Activated naive CD8-positive, alpha-beta T cell treated with anti-CD3 and anti-CD28 coated beads, Interleukin-2, amount 10 ng/mL, durations not matched to agents 7 days and 5 days (primary cell): Measurements from ENCODE around the gene L3MBTL4. TPM values are rescaled to one million over a fixed set of nuclear protein-coding genes. Genes with fewer than 3 reads are reported as not detected.
A peak's percentile ranks its signal among the peaks of the same experiment; 100 is the strongest.

Source experiments
- ATAC-seq: fragments of 150-1000 bp; cut with Tn5 transposase; one replicate; pipeline ENCODE4 v1.10.0; 2021; ENCODE audit warnings: low read depth, moderate library complexity
- POLR2A ChIA-PET: fragments of 350-600 bp; sonication (Branson Sonifier 250); formaldehyde crosslinking; loops from one replicate; lab custom pipeline; 2021; ENCODE audit warnings: antibody characterized with exemption; lab: Charles Lee
- DNase-seq: peaks from one replicate; pipeline ENCODE4 v3.0.0; 2021
- H3K27ac Mint-ChIP-seq: one replicate; pipeline ENCODE4 v1.8.0; 2022; ENCODE audit warnings: mild to moderate bottlenecking, mixed read lengths
- H3K27me3 Mint-ChIP-seq: one replicate; pipeline ENCODE4 v1.8.0; 2022; ENCODE audit warnings: mild to moderate bottlenecking, moderate library complexity, mixed read lengths
- H3K36me3 Mint-ChIP-seq: one replicate; pipeline ENCODE4 v1.8.0; 2021; ENCODE audit warnings: mild to moderate bottlenecking, mixed read lengths
- H3K4me1 Mint-ChIP-seq: one replicate; pipeline ENCODE4 v1.8.0; 2021; ENCODE audit warnings: mixed read lengths
- H3K4me3 Mint-ChIP-seq: one replicate; pipeline ENCODE4 v1.8.0; 2022; ENCODE audit warnings: mild to moderate bottlenecking, moderate library complexity, mixed read lengths
- H3K9me3 Mint-ChIP-seq: one replicate; pipeline ENCODE4 v1.8.0; 2021; ENCODE audit warnings: mixed read lengths
- total RNA-seq, 2 experiments: library from RNA; stranded (reverse); gene quantifications; one replicate each; pipeline ENCODE4 v1.2.3, GENCODE V29; 2021

Gene L3MBTL4
- under 1 TPM; 0.08 to 0.09 TPM for total RNA-seq

- POLR2A ChIA-PET = no interaction called here
- Mint-ChIP-seq H3K27ac (peak within 1 kb of the TSS; percentile 69), H3K36me3 (no peaks in the 10 kb centered on the region), H3K4me1 (peaks cover 7% of the 10 kb centered on the region), H3K9me3 (no peaks in the 10 kb centered on the region), H3K4me3 (peak within 1 kb of the TSS; percentile 77), H3K27me3 (peaks cover 36% of the 10 kb centered on the region)
- no peak for DNase-seq
- ATAC-seq = peak; percentile 34
Measured at GRCh38 chr18:6414723-6415417, at the start of gene L3MBTL4. L3MBTL4 (minus strand) TSS chr18:6414911; CDS start chr18:6311625, 103,286 bp downstream.

- Mint-ChIP-seq H3K4me3 (no peak overlapping the region), H3K4me1 (no peaks in the 10 kb centered on the region), H3K27ac (no peak overlapping the region), H3K9me3 (no peaks in the 10 kb centered on the region), H3K36me3 (no peaks in the 10 kb centered on the region), H3K27me3 (no peaks in the 10 kb centered on the region)
- DNase-seq (no peak), ATAC-seq (no peak)
- POLR2A ChIA-PET = no interaction called here
Measured at GRCh38 chr18:6452194-6452593, 37.5 kb upstream of the L3MBTL4 start.

GRCh38 chr18:6449213-6449612 is 34.5 kb upstream of the L3MBTL4 start:
- H3K27ac Mint-ChIP-seq = no peak overlapping the region
- POLR2A ChIA-PET = no interaction called here
- no peak for DNase-seq

GRCh38 chr18:6444466-6445228 is 29.9 kb upstream of the L3MBTL4 start:
- Mint-ChIP-seq H3K4me1 (no peaks in the 10 kb centered on the region), H3K27me3 (no peaks in the 10 kb centered on the region), H3K36me3 (no peaks in the 10 kb centered on the region), H3K9me3 (no peaks in the 10 kb centered on the region), H3K4me3 (no peak overlapping the region), H3K27ac (no peak overlapping the region)
- POLR2A ChIA-PET = no interaction called here
- DNase-seq (no peak), ATAC-seq (no peak)

More at GRCh38 chr18:6449213-6449612, 34.5 kb upstream of the L3MBTL4 start:
- no peaks in the 10 kb centered on the region for H3K27me3 Mint-ChIP-seq
- no peak for ATAC-seq
- no peaks in the 10 kb centered on the region for H3K4me1 Mint-ChIP-seq
- no peaks in the 10 kb centered on the region for H3K36me3 Mint-ChIP-seq
- no peaks in the 10 kb centered on the region for H3K9me3 Mint-ChIP-seq
- no peak overlapping the region for H3K4me3 Mint-ChIP-seq

- Mint-ChIP-seq H3K27me3 (no peaks in the 10 kb centered on the region), H3K4me1 (no peaks in the 10 kb centered on the region), H3K4me3 (no peak overlapping the region), H3K27ac (no peak overlapping the region), H3K36me3 (no peaks in the 10 kb centered on the region), H3K9me3 (no peaks in the 10 kb centered on the region)
- DNase-seq (no peak), ATAC-seq (no peak)
- POLR2A ChIA-PET = no interaction called here
Measured at GRCh38 chr18:6441200-6441599, 26.5 kb upstream of the L3MBTL4 start.

- no peaks in the 10 kb centered on the region for H3K9me3 Mint-ChIP-seq
- POLR2A ChIA-PET = no interaction called here
- DNase-seq = no peak
- ATAC-seq = no peak
- no peaks in the 10 kb centered on the region for H3K4me1 Mint-ChIP-seq
- H3K27me3 Mint-ChIP-seq = no peaks in the 10 kb centered on the region
- no peaks in the 10 kb centered on the region for H3K36me3 Mint-ChIP-seq
- H3K4me3 Mint-ChIP-seq = no peak overlapping the region
- no peak overlapping the region for H3K27ac Mint-ChIP-seq
Measured at GRCh38 chr18:6437937-6438818, 23.5 kb upstream of the L3MBTL4 start.

- H3K36me3 Mint-ChIP-seq = no peaks in the 10 kb centered on the region
- H3K9me3 Mint-ChIP-seq = no peaks in the 10 kb centered on the region
- no peaks in the 10 kb centered on the region for H3K27me3 Mint-ChIP-seq
- H3K4me3 Mint-ChIP-seq = no peak overlapping the region
- POLR2A ChIA-PET = no interaction called here
- ATAC-seq = no peak
- H3K27ac Mint-ChIP-seq = no peak overlapping the region
- DNase-seq = no peak
- no peaks in the 10 kb centered on the region for H3K4me1 Mint-ChIP-seq
Measured at GRCh38 chr18:6435731-6436130, 21.0 kb upstream of the L3MBTL4 start.

GRCh38 chr18:6434987-6435709 is 20.4 kb upstream of the L3MBTL4 start:
- no peak for ATAC-seq
- H3K4me3 Mint-ChIP-seq = no peak overlapping the region
- POLR2A ChIA-PET = no interaction called here

GRCh38 chr18:6434481-6434880 is 19.8 kb upstream of the L3MBTL4 start:
- Mint-ChIP-seq H3K9me3 (no peaks in the 10 kb centered on the region), H3K4me1 (no peaks in the 10 kb centered on the region), H3K27me3 (no peaks in the 10 kb centered on the region), H3K27ac (no peak overlapping the region), H3K4me3 (no peak overlapping the region), H3K36me3 (no peaks in the 10 kb centered on the region)
- POLR2A ChIA-PET = no interaction called here
- ATAC-seq (no peak), DNase-seq (no peak)

More at GRCh38 chr18:6434987-6435709, 20.4 kb upstream of the L3MBTL4 start:
- no peaks in the 10 kb centered on the region for H3K4me1 Mint-ChIP-seq
- no peaks in the 10 kb centered on the region for H3K36me3 Mint-ChIP-seq
- DNase-seq = no peak
- no peaks in the 10 kb centered on the region for H3K9me3 Mint-ChIP-seq
- H3K27me3 Mint-ChIP-seq = no peaks in the 10 kb centered on the region
- H3K27ac Mint-ChIP-seq = no peak overlapping the region

- ATAC-seq (no peak), DNase-seq (no peak)
- POLR2A ChIA-PET = no interaction called here
- Mint-ChIP-seq H3K4me1 (no peaks in the 10 kb centered on the region), H3K36me3 (no peaks in the 10 kb centered on the region), H3K27me3 (no peaks in the 10 kb centered on the region), H3K4me3 (no peak overlapping the region), H3K27ac (no peak overlapping the region), H3K9me3 (no peaks in the 10 kb centered on the region)
Measured at GRCh38 chr18:6431659-6432318, 17.1 kb upstream of the L3MBTL4 start.

- DNase-seq (no peak), ATAC-seq (no peak)
- Mint-ChIP-seq H3K4me3 (no peak overlapping the region), H3K4me1 (no peaks in the 10 kb centered on the region), H3K36me3 (no peaks in the 10 kb centered on the region), H3K9me3 (no peaks in the 10 kb centered on the region), H3K27ac (no peak overlapping the region), H3K27me3 (no peaks in the 10 kb centered on the region)
- POLR2A ChIA-PET = no interaction called here
Measured at GRCh38 chr18:6428851-6429395, 14.2 kb upstream of the L3MBTL4 start.

- DNase-seq = no peak
- no peak for ATAC-seq
- POLR2A ChIA-PET = no interaction called here
- Mint-ChIP-seq H3K36me3 (no peaks in the 10 kb centered on the region), H3K4me1 (no peaks in the 10 kb centered on the region), H3K27ac (no peak overlapping the region), H3K4me3 (no peak overlapping the region), H3K27me3 (no peaks in the 10 kb centered on the region), H3K9me3 (no peaks in the 10 kb centered on the region)
Measured at GRCh38 chr18:6427286-6427685, 12.6 kb upstream of the L3MBTL4 start.
